Nephron progenitor cell (in vitro differentiated cells): ENCODE data around the gene NTNG2.
"Not testable (repeated sequence)": the region's sequence is repeated elsewhere in the genome, so short reads cannot be mapped to it uniquely, and the experiment has no call there.

Experiments
- DNase-seq: peaks from one replicate; pipeline ENCODE4 v3.0.0; 2021
- H3K27ac Mint-ChIP-seq: 2 replicates; pipeline ENCODE4 v1.8.0; 2021; ENCODE audit warnings: mild to moderate bottlenecking, moderate library complexity, mixed read lengths
- H3K27me3 Mint-ChIP-seq: 2 replicates; pipeline ENCODE4 v1.8.0; 2021; ENCODE audit warnings: mild to moderate bottlenecking, low read depth, mixed read lengths; ENCODE audit not compliant: poor library complexity
- H3K36me3 Mint-ChIP-seq: 2 replicates; pipeline ENCODE4 v1.8.0; 2021; ENCODE audit warnings: low read depth, mixed read lengths
- H3K4me1 Mint-ChIP-seq: 2 replicates; pipeline ENCODE4 v1.8.0; 2021; ENCODE audit warnings: mixed read lengths
- H3K4me3 Mint-ChIP-seq: 2 replicates; pipeline ENCODE4 v1.8.0; 2021; ENCODE audit warnings: mild to moderate bottlenecking, moderate library complexity, mixed read lengths
- H3K9me3 Mint-ChIP-seq: 2 replicates; pipeline ENCODE4 v1.8.0; 2021; ENCODE audit warnings: mild to moderate bottlenecking, moderate library complexity, mixed read lengths
- CTCF ChIP-seq: fragments of 200-600 bp; sonication (generic); IDR thresholded peaks from 2 replicates; pipeline ENCODE4 v1.5.0; 2021; ENCODE audit warnings: antibody characterized with exemption

The NTNG2 gene

GRCh38 chr9:132268725-132269352, 107.0 kb downstream of the NTNG2 start:
- TF ChIP-seq CTCF: peak; percentile 96
- no peaks in the 10 kb centered on the region for H3K9me3 Mint-ChIP-seq
- no peaks in the 10 kb centered on the region for H3K27me3 Mint-ChIP-seq
- H3K36me3 Mint-ChIP-seq: peaks cover 62% of the 10 kb centered on the region
- H3K4me3 Mint-ChIP-seq: no peak overlapping the region
- peak; percentile 83 for DNase-seq
- H3K27ac Mint-ChIP-seq: peak overlapping the region; percentile 53
- no peaks in the 10 kb centered on the region for H3K4me1 Mint-ChIP-seq

- H3K4me1 Mint-ChIP-seq, H3K4me3 Mint-ChIP-seq, H3K27ac Mint-ChIP-seq, H3K27me3 Mint-ChIP-seq, DNase-seq, H3K9me3 Mint-ChIP-seq: not testable (repeated sequence)
- peaks cover 64% of the 10 kb centered on the region for H3K36me3 Mint-ChIP-seq
Observed at GRCh38 chr9:132269704-132270516, 108.1 kb downstream of the NTNG2 start.

- Mint-ChIP-seq H3K27ac (no peak overlapping the region), H3K4me3 (no peak overlapping the region), H3K36me3 (peaks cover 84% of the 10 kb centered on the region), H3K9me3 (no peaks in the 10 kb centered on the region), H3K4me1 (no peaks in the 10 kb centered on the region), H3K27me3 (no peaks in the 10 kb centered on the region)
- DNase-seq: no peak
- TF ChIP-seq CTCF: no peak
Observed at GRCh38 chr9:132274861-132275260, 113.0 kb downstream of the NTNG2 start.

GRCh38 chr9:132283165-132283564, 121.3 kb downstream of the NTNG2 start:
- H3K36me3 Mint-ChIP-seq: peaks cover 78% of the 10 kb centered on the region
- no peaks in the 10 kb centered on the region for H3K9me3 Mint-ChIP-seq
- H3K4me3 Mint-ChIP-seq: no peak overlapping the region
- no peak overlapping the region for H3K27ac Mint-ChIP-seq
- H3K4me1 Mint-ChIP-seq: no peaks in the 10 kb centered on the region
- TF ChIP-seq CTCF: no peak
- no peaks in the 10 kb centered on the region for H3K27me3 Mint-ChIP-seq
- no peak for DNase-seq

GRCh38 chr9:132283863-132284262, 122.0 kb downstream of the NTNG2 start:
- Mint-ChIP-seq H3K36me3 (peaks cover 71% of the 10 kb centered on the region), H3K4me1 (no peaks in the 10 kb centered on the region), H3K9me3 (no peaks in the 10 kb centered on the region), H3K4me3 (no peak overlapping the region), H3K27ac (no peak overlapping the region), H3K27me3 (no peaks in the 10 kb centered on the region)
- no peak for TF ChIP-seq CTCF
- DNase-seq: no peak

- TF ChIP-seq CTCF: no peak
- Mint-ChIP-seq H3K27me3 (no peaks in the 10 kb centered on the region), H3K9me3 (no peaks in the 10 kb centered on the region), H3K27ac (peak overlapping the region; percentile 32), H3K36me3 (peaks cover 55% of the 10 kb centered on the region), H3K4me3 (no peak overlapping the region), H3K4me1 (no peaks in the 10 kb centered on the region)
- no peak for DNase-seq
Observed at GRCh38 chr9:132287256-132287760, 125.5 kb downstream of the NTNG2 start.
